IMR-90 (cell line): Measurements from ENCODE around the gene UFC1. TPM values are rescaled to one million over a fixed set of nuclear protein-coding genes. Genes with fewer than 3 reads are reported as not detected.

Source experiments
- ATAC-seq: fragments of 200-7000 bp; cut with Tn5 transposase; 2 replicates; pipeline ENCODE4 v1.9.1; 2020; ENCODE audit warnings: low read depth, mild to moderate bottlenecking, moderate library complexity
- BruUV-seq: library from RNA; stranded (reverse); fragments of 400-500 nt; replicated peaks from 2 replicates; lab custom pipeline; 2021; lab: Mats Ljungman, UMichigan
- CTCF ChIA-PET: fragments of 300-600 bp; formaldehyde crosslinking; extraction: SDS; loops from one replicate; lab custom pipeline; 2021; ENCODE audit warnings: antibody characterized with exemption; lab: Yijun Ruan, JAX
- POLR2A ChIA-PET: fragments of 300-600 bp; sonication (Branson Sonifier 250); formaldehyde crosslinking; loops from one replicate; lab custom pipeline; 2022; ENCODE audit warnings: antibody characterized with exemption; ENCODE audit not compliant: unreplicated experiment; lab: Charles Lee
- DNase-seq: peaks from one replicate; pipeline ENCODE4 v3.0.0; 2013
- H2AFZ ChIP-seq: replicated peaks from 2 replicates; pipeline ENCODE3; 2013; ENCODE audit warnings: low read length, mild to moderate bottlenecking; ENCODE audit not compliant: poor library complexity
- H2AK5ac ChIP-seq: 2 replicates; pipeline ENCODE4 v1.6.1; 2013; ENCODE audit warnings: low read depth, low read length, inconsistent platforms
- H2AK9ac ChIP-seq: replicated peaks from 2 replicates; pipeline ENCODE3; 2013; ENCODE audit warnings: mild to moderate bottlenecking, low read depth, low read length, moderate library complexity; ENCODE audit not compliant: poor library complexity
- H2BK120ac ChIP-seq: 2 replicates; pipeline ENCODE4 v1.6.1; 2013; ENCODE audit warnings: low read depth, low read length, inconsistent platforms
- H2BK15ac ChIP-seq: 3 replicates; pipeline ENCODE4 v1.6.1; 2013; ENCODE audit warnings: low read depth, low read length, inconsistent platforms
- H2BK20ac ChIP-seq: 2 replicates; pipeline ENCODE4 v1.6.1; 2013; ENCODE audit warnings: low read depth, mild to moderate bottlenecking, inconsistent platforms, low read length, moderate library complexity
- H2BK5ac ChIP-seq: 2 replicates; pipeline ENCODE4 v1.6.1; 2013; ENCODE audit warnings: mild to moderate bottlenecking, low read depth, low read length, inconsistent platforms; ENCODE audit not compliant: poor library complexity, severe bottlenecking
- H3K14ac ChIP-seq: replicated peaks from 2 replicates; pipeline ENCODE4 v1.6.1; 2013; ENCODE audit warnings: low read depth, low read length, inconsistent platforms
- H3K18ac ChIP-seq: 2 replicates; pipeline ENCODE4 v1.6.1; 2013; ENCODE audit warnings: low read depth, low read length, control low read depth
- H3K23ac ChIP-seq: 2 replicates; pipeline ENCODE4 v1.6.1; 2013; ENCODE audit warnings: low read depth, low read length, inconsistent platforms
- H3K27ac ChIP-seq: 2 replicates; pipeline ENCODE4 v1.5.1; 2013; ENCODE audit warnings: mild to moderate bottlenecking, control low read depth, low read length; ENCODE audit not compliant: insufficient read depth
- H3K27me3 ChIP-seq: 2 replicates; pipeline ENCODE4 v1.6.1; 2013; ENCODE audit warnings: low read length; ENCODE audit not compliant: control insufficient read depth, insufficient read depth
- H3K36me3 ChIP-seq: 2 replicates; pipeline ENCODE4 v1.6.1; 2013; ENCODE audit warnings: low read length, mixed read lengths; ENCODE audit not compliant: control insufficient read depth, insufficient read depth
- H3K4ac ChIP-seq: 2 replicates; pipeline ENCODE4 v1.6.1; 2013; ENCODE audit warnings: low read depth, low read length, inconsistent platforms
- H3K4me1 ChIP-seq: 2 replicates; pipeline ENCODE4 v1.6.1; 2013; ENCODE audit warnings: low read length, mixed read lengths; ENCODE audit not compliant: control insufficient read depth, insufficient read depth
- H3K4me2 ChIP-seq: 2 replicates; pipeline ENCODE4 v1.6.1; 2013; ENCODE audit warnings: low read depth, mild to moderate bottlenecking, control low read depth, low read length, moderate library complexity
- H3K4me3 ChIP-seq: 2 replicates; pipeline ENCODE4 v1.5.1; 2013; ENCODE audit warnings: low read depth, mild to moderate bottlenecking, control low read depth, low read length, moderate library complexity; ENCODE audit not compliant: insufficient read depth
- H3K56ac ChIP-seq: 2 replicates; pipeline ENCODE4 v1.6.1; 2013; ENCODE audit warnings: low read length, inconsistent platforms; ENCODE audit not compliant: insufficient read depth; ENCODE audit errors: extremely low read depth
- H3K79me1 ChIP-seq, 2 experiments: 2 replicates each; pipeline ENCODE4 v1.6.1; 2013; ENCODE audit warnings: low read length in 2 of 2, inconsistent platforms in 1 of 2, low read depth in 1 of 2
- H3K9ac ChIP-seq: 2 replicates; pipeline ENCODE4 v1.6.1; 2013; ENCODE audit warnings: low read depth, low read length, control low read depth
- H3K9me1 ChIP-seq: 2 replicates; pipeline ENCODE4 v1.6.1; 2013; ENCODE audit warnings: low read length, inconsistent platforms; ENCODE audit not compliant: insufficient read depth
- H3K9me3 ChIP-seq: 2 replicates; pipeline ENCODE4 v1.6.1; 2013; ENCODE audit warnings: low read length; ENCODE audit not compliant: control insufficient read depth, insufficient read depth
- H4K20me1 ChIP-seq: 2 replicates; pipeline ENCODE4 v1.6.1; 2013; ENCODE audit warnings: low read length, inconsistent platforms; ENCODE audit not compliant: insufficient read depth
- H4K5ac ChIP-seq: 2 replicates; pipeline ENCODE4 v1.6.1; 2013; ENCODE audit warnings: mild to moderate bottlenecking, low read depth, low read length, control low read depth
- H4K8ac ChIP-seq, 2 experiments: 2 replicates each; pipeline ENCODE4 v1.6.1; 2013; ENCODE audit warnings: low read depth in 2 of 2, low read length in 2 of 2, control low read depth in 1 of 2, inconsistent platforms in 1 of 2
- H4K91ac ChIP-seq: 2 replicates; pipeline ENCODE4 v1.6.1; 2013; ENCODE audit warnings: low read depth, low read length, inconsistent platforms; ENCODE audit not compliant: insufficient read depth
- CHD1 ChIP-seq: IDR thresholded peaks from 2 replicates; pipeline ENCODE4 v1.6.1; 2012; ENCODE audit warnings: low read depth, low read length, improper control_type of control experiment
- WGBS, 2 experiments: methylation state at CpG; one replicate each; pipeline versions ENCODE4 v1.1.5 to v1.1.7; 2013; ENCODE audit warnings: missing lambda C conversion rate in 2 of 2; ENCODE audit not compliant: insufficient read length in 1 of 2; ENCODE audit errors: extremely low coverage in 2 of 2; 5-methylcytosine and 5-hydroxymethylcytosine counted together
- dilution Hi-C: fragments of 300-500 bp; cut with HindIII; formaldehyde crosslinking; loops from one replicate; pipeline ENCODE4 v1.14.3; 2018; ENCODE audit warnings: low sequenced_read_pairs; ENCODE audit not compliant: unreplicated experiment
- in situ Hi-C: fragments of 300-500 bp; cut with MboI; formaldehyde crosslinking; loops from 3 replicates; pipeline ENCODE4 v1.14.3; 2019; ENCODE audit warnings: low sequenced_read_pairs, inconsistent platforms, mixed read lengths
- intact Hi-C: fragments of 100-400 bp; cut with micrococcal nuclease; formaldehyde crosslinking; loops from 2 replicates; pipeline ENCODE4 v1.10.0; 2022
- polyA plus RNA-seq, 3 experiments: library from polyadenylated mRNA; depleted of rRNA; stranded (reverse); fragments of >200 nt; gene quantifications; 2 replicates each; pipeline ENCODE4 v1.2.3, GENCODE V29; 2012; ENCODE audit warnings: low replicate concordance in 1 of 3
- total RNA-seq: library from RNA; depleted of rRNA; stranded (reverse); fragments of >200 nt; gene quantifications from 2 replicates; pipeline ENCODE4 v1.2.3, GENCODE V29; 2012

UFC1 gene
- total and polyA plus RNA-seq, 2 of the 4 experiments (the other 2 are of a cell fraction) = 134 to 140 TPM

GRCh38 chr1:161130266-161130665, 23.5 kb upstream of the UFC1 start:
- peaks cover 24 to 82% of the 10 kb centered on the region in 2 experiments for H3K79me1 ChIP-seq
- H3K27ac ChIP-seq = no peak overlapping the region
- no TSS peak for BruUV-seq
- H3K9me1 ChIP-seq = peaks cover 5% of the 10 kb centered on the region
- TF ChIP-seq CHD1 = no peak
- H3K9me3 ChIP-seq = no peaks in the 10 kb centered on the region; the same call in 1 of the 2 replicates
- peaks cover 19% of the 10 kb centered on the region for H3K36me3 ChIP-seq
- no peak overlapping the region for H3K9ac ChIP-seq
- H2BK5ac ChIP-seq = no peak overlapping the region
- ChIA-PET POLR2A (no interaction called here), CTCF (no interaction called here)
- H3K27me3 ChIP-seq = no peaks in the 10 kb centered on the region
- in situ Hi-C loops = no loop called here
- no peak overlapping the region for H3K14ac ChIP-seq
- no peak overlapping the region for H3K4me3 ChIP-seq
- no peak overlapping the region for H2AK9ac ChIP-seq
- H3K4ac ChIP-seq = no peak overlapping the region
- H3K4me1 ChIP-seq = no peaks in the 10 kb centered on the region; the same call in 1 of the 2 replicates
- H2BK20ac ChIP-seq = no peak overlapping the region
- ATAC-seq (no peak), DNase-seq (no peak)
- no peak overlapping the region for H2BK120ac ChIP-seq
- H4K91ac ChIP-seq = no peak overlapping the region
- no peak overlapping the region for H2BK15ac ChIP-seq
- H2AFZ ChIP-seq = no peak overlapping the region
- no peak overlapping the region for H3K18ac ChIP-seq
- WGBS, 2 experiments = no CpG with 5 or more reads among the region's 1 CpG
- no peak overlapping the region for H3K23ac ChIP-seq
- dilution Hi-C loops = no loop called here
- H2AK5ac ChIP-seq = no peak overlapping the region
- no peak overlapping the region for H3K4me2 ChIP-seq
- peaks cover 7% of the 10 kb centered on the region; the same call in 1 of the 2 replicates for H4K20me1 ChIP-seq
- H3K56ac ChIP-seq = no peak overlapping the region
- H4K5ac ChIP-seq = no peak overlapping the region
- no peak overlapping the region for H4K8ac ChIP-seq
- intact Hi-C loops = no loop called here
